ENCODE data around the gene SUGP2. TPM values are rescaled to one million over a fixed set of nuclear protein-coding genes. Genes with fewer than 3 reads are reported as not detected.

The SUGP2 gene
- polyA plus RNA-seq, 1 donor (not counting 4 experiments of a cell fraction or from before 2014, with no cell fraction given) = 51.2 TPM

DNA sequence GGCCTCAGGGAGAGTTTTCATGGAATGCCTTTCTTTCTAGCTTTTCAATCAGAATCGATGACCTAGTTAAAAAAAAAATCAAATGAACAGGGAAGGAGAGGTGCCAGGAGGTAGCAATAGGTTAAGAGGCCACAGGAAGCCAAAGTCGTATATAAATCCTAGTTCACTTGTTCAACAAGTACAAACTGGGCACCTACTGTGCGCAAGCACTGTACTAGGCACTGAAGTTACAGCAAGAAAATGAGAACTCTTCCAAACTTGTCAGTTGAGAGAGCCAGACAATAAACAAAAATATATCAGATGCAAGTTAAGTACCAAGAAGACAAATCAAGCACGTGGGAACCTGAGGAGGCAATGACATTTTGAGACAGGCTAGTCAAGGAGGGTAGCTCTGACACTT is 6.1 kb downstream of the SUGP2 start:
- peaks cover 36 to 44% of the 10 kb centered on the region in 2 experiments for H3K36me3 ChIP-seq (ENCODE audit: control insufficient read depth in 2 of 2, extremely low read depth in 1 of 2, insufficient read depth in 2 of 2, low read length in 2 of 2)
- no peak overlapping the region for H3K27ac ChIP-seq (ENCODE audit: control insufficient read depth, insufficient read depth, low read length)
- H3K27me3 ChIP-seq (ENCODE audit: control insufficient read depth, extremely low read depth, insufficient read depth, low read length) = no peaks in the 10 kb centered on the region
- peaks cover 9% of the 10 kb centered on the region for H3K4me1 ChIP-seq (ENCODE audit: control insufficient read depth, extremely low read depth, insufficient read depth, low read length)
- dilution Hi-C loops (cut with MboI; ENCODE audit: extremely low pct_ligation_motif_present, low sequenced_read_pairs) = no loop called here
- H3K4me2 ChIP-seq (ENCODE audit: control insufficient read depth, extremely low read depth, insufficient read depth, low read depth, low read length) = no peak overlapping the region
- no peaks in the 10 kb centered on the region for H3K9me1 ChIP-seq (ENCODE audit: control insufficient read depth, extremely low read depth, insufficient read depth, low read length)
- H3K79me2 ChIP-seq (ENCODE audit: control insufficient read depth, insufficient read depth, low read length) = peaks cover 64% of the 10 kb centered on the region
- H3K9ac ChIP-seq (ENCODE audit: control insufficient read depth, extremely low read depth, insufficient read depth, low read length) = no peak overlapping the region
- TF ChIP-seq, protein P1, sequence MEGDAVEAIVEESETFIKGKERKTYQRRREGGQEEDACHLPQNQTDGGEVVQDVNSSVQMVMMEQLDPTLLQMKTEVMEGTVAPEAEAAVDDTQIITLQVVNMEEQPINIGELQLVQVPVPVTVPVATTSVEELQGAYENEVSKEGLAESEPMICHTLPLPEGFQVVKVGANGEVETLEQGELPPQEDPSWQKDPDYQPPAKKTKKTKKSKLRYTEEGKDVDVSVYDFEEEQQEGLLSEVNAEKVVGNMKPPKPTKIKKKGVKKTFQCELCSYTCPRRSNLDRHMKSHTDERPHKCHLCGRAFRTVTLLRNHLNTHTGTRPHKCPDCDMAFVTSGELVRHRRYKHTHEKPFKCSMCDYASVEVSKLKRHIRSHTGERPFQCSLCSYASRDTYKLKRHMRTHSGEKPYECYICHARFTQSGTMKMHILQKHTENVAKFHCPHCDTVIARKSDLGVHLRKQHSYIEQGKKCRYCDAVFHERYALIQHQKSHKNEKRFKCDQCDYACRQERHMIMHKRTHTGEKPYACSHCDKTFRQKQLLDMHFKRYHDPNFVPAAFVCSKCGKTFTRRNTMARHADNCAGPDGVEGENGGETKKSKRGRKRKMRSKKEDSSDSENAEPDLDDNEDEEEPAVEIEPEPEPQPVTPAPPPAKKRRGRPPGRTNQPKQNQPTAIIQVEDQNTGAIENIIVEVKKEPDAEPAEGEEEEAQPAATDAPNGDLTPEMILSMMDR (optimal IDR thresholded peaks at IDR 0.05 in 1 of 3, IDR thresholded peaks at IDR 0.05 in 1 of 3, conservative IDR thresholded peaks at IDR 0.05 in 1 of 3; ENCODE audit: extremely low read depth in 1 of 3, insufficient read depth in 2 of 3, low read length in 3 of 3) = no peak
- TF ChIP-seq EZH2 (IDR thresholded peaks at IDR 0.05; ENCODE audit: low read length) = no peak
- no peak overlapping the region for H2AFZ ChIP-seq (ENCODE audit: control insufficient read depth, low read length)
- no peak for DNase-seq (ENCODE audit: low read depth, low spot score)
- H4K20me1 ChIP-seq (ENCODE audit: control insufficient read depth, extremely low read depth, insufficient read depth, low read length) = peaks cover 10% of the 10 kb centered on the region
- H3K4me3 ChIP-seq (ENCODE audit: control insufficient read depth in 2 of 3, extremely low read depth in 1 of 3, insufficient read depth in 2 of 3, low read depth in 1 of 3, low read length in 3 of 3) = no peak overlapping the region
- no peak for FAIRE-seq
- H3K9me3 ChIP-seq (ENCODE audit: control insufficient read depth, low read depth, low read length) = no peaks in the 10 kb centered on the region

DNA sequence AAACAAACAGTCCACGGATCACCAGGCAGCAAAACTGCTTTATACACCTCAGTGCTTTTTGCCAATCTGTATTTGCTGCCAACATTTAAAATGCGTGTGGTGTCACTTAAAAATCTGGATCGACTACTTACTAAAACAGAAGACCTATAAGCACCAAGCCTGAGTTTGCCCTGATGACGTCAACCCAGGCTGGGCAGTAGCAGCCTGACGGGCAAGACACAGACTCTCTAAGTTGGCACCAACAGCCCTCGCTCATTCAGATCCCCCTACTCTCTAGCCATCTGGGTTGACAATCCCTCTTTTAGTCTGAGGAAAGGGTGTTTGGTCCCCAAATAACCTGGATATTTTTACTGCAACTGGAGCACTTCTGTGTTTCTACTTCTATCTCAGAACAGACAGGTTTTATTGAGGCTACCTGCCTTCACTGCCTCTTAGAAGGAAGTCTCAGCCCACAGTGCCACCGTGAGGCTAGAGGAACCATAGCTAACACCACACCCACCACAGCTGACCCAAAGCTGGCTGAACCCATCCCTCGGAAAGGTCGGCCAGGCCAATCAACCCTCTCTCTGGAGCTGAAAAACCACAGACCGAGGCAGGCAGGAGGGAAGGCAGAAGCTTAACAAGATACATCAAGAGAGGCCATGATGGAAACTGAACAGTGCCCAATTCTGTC is 6.9 kb downstream of the SUGP2 start:
- FAIRE-seq = no peak
- H4K20me1 ChIP-seq (ENCODE audit: control insufficient read depth, extremely low read depth, insufficient read depth, low read length) = peaks cover 12% of the 10 kb centered on the region
- dilution Hi-C loops (cut with MboI; ENCODE audit: extremely low pct_ligation_motif_present, low sequenced_read_pairs) = no loop called here

More for the DNA sequence above, 6.9 kb downstream of the SUGP2 start:
- no peak overlapping the region for H3K27ac ChIP-seq (ENCODE audit: control insufficient read depth, insufficient read depth, low read length)
- H3K4me1 ChIP-seq (ENCODE audit: control insufficient read depth, extremely low read depth, insufficient read depth, low read length) = peaks cover 8% of the 10 kb centered on the region
- no peaks in the 10 kb centered on the region for H3K27me3 ChIP-seq (ENCODE audit: control insufficient read depth, extremely low read depth, insufficient read depth, low read length)
- H3K9ac ChIP-seq (ENCODE audit: control insufficient read depth, extremely low read depth, insufficient read depth, low read length) = no peak overlapping the region
- H3K36me3 ChIP-seq (ENCODE audit: control insufficient read depth in 2 of 2, extremely low read depth in 1 of 2, insufficient read depth in 2 of 2, low read length in 2 of 2) = peaks cover 35 to 46% of the 10 kb centered on the region in 2 experiments
- no peak overlapping the region for H3K4me2 ChIP-seq (ENCODE audit: control insufficient read depth, extremely low read depth, insufficient read depth, low read depth, low read length)
- H3K9me1 ChIP-seq (ENCODE audit: control insufficient read depth, extremely low read depth, insufficient read depth, low read length) = no peaks in the 10 kb centered on the region
- peaks cover 61% of the 10 kb centered on the region for H3K79me2 ChIP-seq (ENCODE audit: control insufficient read depth, insufficient read depth, low read length)
- no peak for DNase-seq (ENCODE audit: low read depth, low spot score)
- H2AFZ ChIP-seq (ENCODE audit: control insufficient read depth, low read length) = no peak overlapping the region
- TF ChIP-seq EZH2 (IDR thresholded peaks at IDR 0.05; ENCODE audit: low read length) = no peak
- TF ChIP-seq, protein P1 (optimal IDR thresholded peaks at IDR 0.05 in 1 of 3, IDR thresholded peaks at IDR 0.05 in 1 of 3, conservative IDR thresholded peaks at IDR 0.05 in 1 of 3; ENCODE audit: extremely low read depth in 1 of 3, insufficient read depth in 2 of 3, low read length in 3 of 3) = peak; percentile 49 to 71 (median 52)
- no peak overlapping the region for H3K4me3 ChIP-seq (ENCODE audit: control insufficient read depth in 2 of 3, extremely low read depth in 1 of 3, insufficient read depth in 2 of 3, low read depth in 1 of 3, low read length in 3 of 3)
- H3K9me3 ChIP-seq (ENCODE audit: control insufficient read depth, low read depth, low read length) = no peaks in the 10 kb centered on the region

Data from keratinocyte (primary cell).